ENCODE results near the gene FGD4. TPM values are rescaled to one million over a fixed set of nuclear protein-coding genes. Genes with fewer than 3 reads are reported as not detected.
"Not testable (repeated sequence)": the region's sequence is repeated elsewhere in the genome, so short reads cannot be mapped to it uniquely, and the experiment has no call there.

FGD4 gene
- total RNA-seq, 1 donor = 17.3 TPM

- H3K4me1 ChIP-seq (ENCODE audit: insufficient read depth, low read length) = peaks cover 49% of the 10 kb centered on the region
- no peaks in the 10 kb centered on the region for H3K9me3 ChIP-seq (ENCODE audit: low read depth, low read length)
- no peak overlapping the region for H3K4me3 ChIP-seq (ENCODE audit: low read length)
- H3K27me3 ChIP-seq (ENCODE audit: insufficient read depth, low read length) = no peaks in the 10 kb centered on the region
Observed at GRCh38 chr12:32505067-32505945, 105.9 kb downstream of the FGD4 start.

GRCh38 chr12:32507096-32507941 lies 108.0 kb downstream of the FGD4 start:
- not testable (repeated sequence) for H3K9me3 ChIP-seq (ENCODE audit: low read depth, low read length); H3K4me3 ChIP-seq (ENCODE audit: low read length); H3K27me3 ChIP-seq (ENCODE audit: insufficient read depth, low read length)
- peaks cover 38% of the 10 kb centered on the region for H3K4me1 ChIP-seq (ENCODE audit: insufficient read depth, low read length)

- no peaks in the 10 kb centered on the region for H3K27me3 ChIP-seq (ENCODE audit: insufficient read depth, low read length)
- no peak overlapping the region for H3K4me3 ChIP-seq (ENCODE audit: low read length)
- H3K4me1 ChIP-seq (ENCODE audit: insufficient read depth, low read length) = peaks cover 32% of the 10 kb centered on the region
- no peaks in the 10 kb centered on the region for H3K9me3 ChIP-seq (ENCODE audit: low read depth, low read length)
Observed at GRCh38 chr12:32507942-32508320, 108.6 kb downstream of the FGD4 start.

GRCh38 chr12:32508626-32509025 lies 109.3 kb downstream of the FGD4 start:
- H3K4me1 ChIP-seq (ENCODE audit: insufficient read depth, low read length) = peaks cover 28% of the 10 kb centered on the region
- H3K27me3 ChIP-seq (ENCODE audit: insufficient read depth, low read length) = no peaks in the 10 kb centered on the region
- H3K4me3 ChIP-seq (ENCODE audit: low read length) = no peak overlapping the region
- H3K9me3 ChIP-seq (ENCODE audit: low read depth, low read length) = no peaks in the 10 kb centered on the region

DNA sequence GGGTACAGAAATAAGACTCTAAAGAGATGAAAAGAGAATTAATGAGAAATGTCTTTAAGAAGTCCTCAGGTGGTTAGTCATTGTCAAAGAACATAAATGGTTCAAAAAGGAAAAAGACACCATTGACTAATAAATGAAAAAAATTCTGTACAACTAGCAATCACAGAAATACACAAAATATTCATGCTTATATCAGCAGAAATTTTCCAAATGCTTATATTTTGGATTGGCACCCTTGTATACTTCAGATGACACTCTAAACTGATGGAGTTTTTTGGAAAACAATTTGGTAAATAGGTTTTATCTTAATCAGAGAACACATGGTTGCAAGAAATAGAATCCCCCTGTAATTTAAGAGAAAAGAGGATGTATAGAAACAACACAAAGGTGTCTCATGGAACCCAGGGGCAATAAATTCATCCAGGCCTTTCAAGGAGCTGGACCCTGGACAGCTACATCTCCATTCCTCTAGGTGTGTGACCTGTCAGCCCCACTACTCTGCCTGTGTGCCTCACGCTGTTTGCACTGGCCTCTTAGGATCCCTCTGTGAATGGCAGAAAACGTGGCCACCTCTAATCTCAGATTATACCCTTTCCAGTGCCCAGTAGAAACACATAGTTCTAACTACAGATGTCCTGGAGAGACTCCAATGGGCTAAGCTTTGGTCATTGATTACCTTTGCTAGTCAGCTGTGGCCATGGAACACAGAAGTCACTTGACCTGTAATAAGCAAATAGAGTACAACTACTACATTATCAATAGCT lies 110.2 kb downstream of the FGD4 start:
- H3K27me3 ChIP-seq (ENCODE audit: insufficient read depth, low read length) = no peaks in the 10 kb centered on the region
- H3K4me3 ChIP-seq (ENCODE audit: low read length) = no peak overlapping the region
- no peaks in the 10 kb centered on the region for H3K9me3 ChIP-seq (ENCODE audit: low read depth, low read length)
- peaks cover 24% of the 10 kb centered on the region for H3K4me1 ChIP-seq (ENCODE audit: insufficient read depth, low read length)

- peaks cover 21% of the 10 kb centered on the region for H3K4me1 ChIP-seq (ENCODE audit: insufficient read depth, low read length)
- H3K4me3 ChIP-seq (ENCODE audit: low read length); H3K27me3 ChIP-seq (ENCODE audit: insufficient read depth, low read length); H3K9me3 ChIP-seq (ENCODE audit: low read depth, low read length): not testable (repeated sequence)
Observed at GRCh38 chr12:32511976-32512375, 112.6 kb downstream of the FGD4 start.

DNA sequence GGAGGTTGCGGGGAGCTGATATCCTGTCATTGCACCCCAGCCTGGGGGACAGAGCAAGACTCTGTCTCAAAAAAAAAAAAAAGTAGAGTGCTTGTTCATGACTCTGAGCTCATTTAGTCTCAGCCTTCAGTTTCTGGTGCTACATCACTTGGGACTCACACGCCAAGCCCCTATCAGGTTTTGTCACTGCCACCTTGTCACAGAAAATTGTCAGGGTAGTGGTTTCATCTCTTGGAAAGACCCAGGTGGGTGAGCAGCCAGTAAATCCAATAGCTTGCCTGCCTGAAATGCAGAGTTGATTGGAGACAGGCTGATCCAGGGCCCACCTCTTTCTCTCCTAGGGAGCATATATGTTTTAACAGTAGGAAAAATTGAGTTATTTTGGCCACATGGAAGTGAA lies 113.0 kb downstream of the FGD4 start:
- peaks cover 18% of the 10 kb centered on the region for H3K4me1 ChIP-seq (ENCODE audit: insufficient read depth, low read length)
- H3K9me3 ChIP-seq (ENCODE audit: low read depth, low read length) = no peaks in the 10 kb centered on the region
- H3K4me3 ChIP-seq (ENCODE audit: low read length) = no peak overlapping the region
- no peaks in the 10 kb centered on the region for H3K27me3 ChIP-seq (ENCODE audit: insufficient read depth, low read length)

DNA sequence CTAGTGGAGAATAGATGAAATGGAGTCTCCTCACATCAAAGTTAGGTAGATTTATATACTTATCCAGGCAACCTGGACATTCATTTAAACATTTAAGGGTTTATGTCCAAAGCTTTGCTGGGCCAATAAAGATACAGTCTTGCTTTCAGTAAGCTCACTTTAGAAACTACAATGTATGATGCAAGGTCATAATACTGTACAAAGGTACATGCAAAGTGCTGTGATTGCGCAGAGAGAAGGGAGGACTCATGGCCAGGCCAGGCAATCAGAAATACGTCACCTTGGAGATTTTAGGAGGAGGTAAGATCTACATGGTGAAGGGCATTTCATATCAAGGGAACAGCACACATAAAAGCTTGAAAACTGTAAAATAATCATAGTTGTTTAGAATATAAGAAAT lies 113.6 kb downstream of the FGD4 start:
- Histone ChIP-seq H3K9me3 (ENCODE audit: low read depth, low read length) (no peaks in the 10 kb centered on the region), H3K4me1 (ENCODE audit: insufficient read depth, low read length) (peaks cover 13% of the 10 kb centered on the region), H3K27me3 (ENCODE audit: insufficient read depth, low read length) (no peaks in the 10 kb centered on the region), H3K4me3 (ENCODE audit: low read length) (no peak overlapping the region)

- Histone ChIP-seq H3K27me3 (ENCODE audit: insufficient read depth, low read length) (no peaks in the 10 kb centered on the region), H3K9me3 (ENCODE audit: low read depth, low read length) (no peaks in the 10 kb centered on the region), H3K4me3 (ENCODE audit: low read length) (no peak overlapping the region), H3K4me1 (ENCODE audit: insufficient read depth, low read length) (peaks cover 10% of the 10 kb centered on the region)
Observed at GRCh38 chr12:32515137-32515873, 115.9 kb downstream of the FGD4 start.

- Histone ChIP-seq H3K4me1 (ENCODE audit: insufficient read depth, low read length) (peaks cover 18% of the 10 kb centered on the region), H3K27me3 (ENCODE audit: insufficient read depth, low read length) (no peaks in the 10 kb centered on the region), H3K4me3 (ENCODE audit: low read length) (no peak overlapping the region), H3K9me3 (ENCODE audit: low read depth, low read length) (no peaks in the 10 kb centered on the region)
Observed at GRCh38 chr12:32516230-32516629, 116.9 kb downstream of the FGD4 start.

GRCh38 chr12:32517966-32518365 lies 118.6 kb downstream of the FGD4 start:
- Histone ChIP-seq H3K4me3 (ENCODE audit: low read length) (no peak overlapping the region), H3K9me3 (ENCODE audit: low read depth, low read length) (no peaks in the 10 kb centered on the region), H3K4me1 (ENCODE audit: insufficient read depth, low read length) (peaks cover 33% of the 10 kb centered on the region), H3K27me3 (ENCODE audit: insufficient read depth, low read length) (no peaks in the 10 kb centered on the region)

- Histone ChIP-seq H3K4me1 (ENCODE audit: insufficient read depth, low read length) (peaks cover 42% of the 10 kb centered on the region), H3K4me3 (ENCODE audit: low read length) (no peak overlapping the region), H3K9me3 (ENCODE audit: low read depth, low read length) (no peaks in the 10 kb centered on the region), H3K27me3 (ENCODE audit: insufficient read depth, low read length) (no peaks in the 10 kb centered on the region)
Observed at GRCh38 chr12:32519047-32519446, 119.7 kb downstream of the FGD4 start.

- Histone ChIP-seq H3K9me3 (ENCODE audit: low read depth, low read length) (no peaks in the 10 kb centered on the region), H3K4me1 (ENCODE audit: insufficient read depth, low read length) (peaks cover 32% of the 10 kb centered on the region), H3K4me3 (ENCODE audit: low read length) (no peak overlapping the region), H3K27me3 (ENCODE audit: insufficient read depth, low read length) (no peaks in the 10 kb centered on the region)
Observed at GRCh38 chr12:32522331-32523221, 123.2 kb downstream of the FGD4 start.

GRCh38 chr12:32525802-32526201 lies 126.4 kb downstream of the FGD4 start:
- peaks cover 28% of the 10 kb centered on the region for H3K4me1 ChIP-seq (ENCODE audit: insufficient read depth, low read length)
- H3K9me3 ChIP-seq (ENCODE audit: low read depth, low read length); H3K27me3 ChIP-seq (ENCODE audit: insufficient read depth, low read length); H3K4me3 ChIP-seq (ENCODE audit: low read length): not testable (repeated sequence)
